ENCODE measurements around the gene KCNRG.

- no peak for TF ChIP-seq POLR2AphosphoS5 (IDR thresholded peaks at IDR 0.05; ENCODE audit: low read depth, low read length)
- TF ChIP-seq POLR2A (IDR thresholded peaks at IDR 0.05; ENCODE audit: low read depth, low read length) = no peak
These were observed 23.0 kb downstream of the KCNRG start for GRCh38 chr13:50038266-50038665.
